ENCODE measurements around the gene PDZD2.

PDZD2 gene

DNA sequence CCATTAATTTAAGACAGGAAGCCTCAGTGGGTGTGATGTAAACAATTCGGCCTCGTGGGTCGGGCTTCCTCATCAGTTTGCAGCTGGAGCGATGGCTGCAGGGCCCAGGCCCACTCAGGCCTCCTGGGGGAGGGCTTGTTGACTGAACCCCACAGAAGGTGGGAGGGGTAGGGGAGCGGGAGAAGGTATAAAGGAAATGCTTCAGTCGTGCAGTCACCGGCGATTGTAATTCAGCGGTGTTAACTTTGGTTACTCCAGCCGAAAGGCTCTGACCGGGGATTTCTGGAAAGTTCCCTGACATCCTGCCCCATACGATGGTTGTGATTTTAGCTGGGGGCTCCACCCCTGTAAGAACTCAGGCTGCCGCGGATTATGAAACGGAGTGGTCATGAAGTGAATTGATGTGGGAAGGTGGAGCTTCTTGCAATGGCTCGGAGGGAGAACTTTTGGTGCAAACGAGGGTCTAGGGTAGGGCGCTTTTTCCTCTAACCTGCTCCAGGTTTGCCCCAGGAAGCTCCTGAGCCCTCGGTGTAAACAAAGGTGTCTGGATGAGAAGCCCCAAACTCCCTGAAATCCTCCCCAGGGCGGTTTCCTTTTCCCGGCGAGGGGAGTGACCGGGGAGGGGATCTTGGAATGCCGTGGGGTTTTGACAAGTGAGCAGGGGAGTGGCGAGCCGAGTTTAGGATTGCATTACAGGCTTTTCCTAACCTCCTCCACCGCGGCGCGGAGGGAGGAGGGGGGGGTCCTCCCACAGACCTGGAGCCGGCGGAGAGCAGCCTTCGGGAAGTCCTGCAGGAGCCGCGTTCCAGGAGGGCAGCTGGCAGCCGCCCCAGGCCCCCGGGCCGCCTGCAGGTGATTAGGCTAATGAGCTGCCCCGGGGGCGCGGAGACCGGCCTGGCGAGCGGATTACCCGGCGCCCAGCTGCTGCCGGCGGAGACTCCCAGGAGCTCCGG lies 215.5 kb downstream of the PDZD2 start:
- no peak for DNase-seq (ENCODE audit: low read depth)
- no peak overlapping the region for H3K4me3 ChIP-seq (ENCODE audit: low read depth, low read length)

DNA sequence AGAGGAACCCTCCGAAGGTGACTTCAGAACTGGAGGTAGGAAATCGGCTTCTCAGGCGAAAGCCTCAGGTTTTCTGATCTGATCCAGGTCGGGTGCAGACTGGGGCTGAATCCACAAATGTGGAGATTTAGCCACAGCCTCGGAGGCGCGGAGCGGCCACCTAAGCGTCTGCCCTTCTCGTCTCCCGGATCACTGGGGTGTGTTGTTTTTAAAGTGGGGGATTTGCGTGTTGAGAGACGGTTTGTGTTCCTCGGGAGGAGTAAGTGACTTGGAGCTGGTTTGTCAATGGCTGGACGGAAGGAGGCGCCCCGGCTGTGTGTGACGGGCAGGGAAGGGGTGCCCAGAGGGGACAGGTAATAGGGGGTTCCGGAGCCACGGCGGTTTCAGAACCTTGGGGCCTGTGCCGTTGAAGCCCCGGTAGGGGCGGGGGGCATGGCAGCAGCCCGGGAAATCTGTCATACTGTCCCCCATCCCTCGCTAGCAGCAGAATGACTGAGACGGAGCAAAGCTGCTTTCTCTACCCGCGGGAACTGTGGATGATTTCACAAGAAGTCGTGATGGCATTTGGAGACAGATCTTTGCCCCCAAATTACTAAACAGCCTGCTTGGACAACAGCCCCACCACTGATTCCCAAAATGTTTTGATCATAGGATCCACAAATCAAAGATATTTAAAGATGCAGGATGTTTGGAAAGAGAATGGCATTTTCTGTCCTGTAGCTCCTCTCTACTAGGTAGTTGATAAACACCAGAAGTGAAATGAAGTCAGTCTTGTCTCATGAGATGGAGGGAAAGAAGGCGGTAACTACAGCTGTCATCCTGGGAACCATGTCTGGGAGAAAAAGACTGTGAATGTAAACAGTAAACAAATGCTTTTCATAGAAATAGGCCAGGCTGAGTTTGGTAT lies 216.5 kb downstream of the PDZD2 start:
- H3K4me3 ChIP-seq (ENCODE audit: low read depth, low read length) = no peak overlapping the region
- no peak for DNase-seq (ENCODE audit: low read depth)
- TF ChIP-seq, protein P1, sequence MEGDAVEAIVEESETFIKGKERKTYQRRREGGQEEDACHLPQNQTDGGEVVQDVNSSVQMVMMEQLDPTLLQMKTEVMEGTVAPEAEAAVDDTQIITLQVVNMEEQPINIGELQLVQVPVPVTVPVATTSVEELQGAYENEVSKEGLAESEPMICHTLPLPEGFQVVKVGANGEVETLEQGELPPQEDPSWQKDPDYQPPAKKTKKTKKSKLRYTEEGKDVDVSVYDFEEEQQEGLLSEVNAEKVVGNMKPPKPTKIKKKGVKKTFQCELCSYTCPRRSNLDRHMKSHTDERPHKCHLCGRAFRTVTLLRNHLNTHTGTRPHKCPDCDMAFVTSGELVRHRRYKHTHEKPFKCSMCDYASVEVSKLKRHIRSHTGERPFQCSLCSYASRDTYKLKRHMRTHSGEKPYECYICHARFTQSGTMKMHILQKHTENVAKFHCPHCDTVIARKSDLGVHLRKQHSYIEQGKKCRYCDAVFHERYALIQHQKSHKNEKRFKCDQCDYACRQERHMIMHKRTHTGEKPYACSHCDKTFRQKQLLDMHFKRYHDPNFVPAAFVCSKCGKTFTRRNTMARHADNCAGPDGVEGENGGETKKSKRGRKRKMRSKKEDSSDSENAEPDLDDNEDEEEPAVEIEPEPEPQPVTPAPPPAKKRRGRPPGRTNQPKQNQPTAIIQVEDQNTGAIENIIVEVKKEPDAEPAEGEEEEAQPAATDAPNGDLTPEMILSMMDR (IDR thresholded peaks at IDR 0.05; ENCODE audit: control insufficient read depth, extremely low read depth, insufficient read depth) = no peak

More for the DNA sequence above, 215.5 kb downstream of the PDZD2 start:
- TF ChIP-seq, protein P1 (IDR thresholded peaks at IDR 0.05; ENCODE audit: control insufficient read depth, extremely low read depth, insufficient read depth) = no peak

DNA sequence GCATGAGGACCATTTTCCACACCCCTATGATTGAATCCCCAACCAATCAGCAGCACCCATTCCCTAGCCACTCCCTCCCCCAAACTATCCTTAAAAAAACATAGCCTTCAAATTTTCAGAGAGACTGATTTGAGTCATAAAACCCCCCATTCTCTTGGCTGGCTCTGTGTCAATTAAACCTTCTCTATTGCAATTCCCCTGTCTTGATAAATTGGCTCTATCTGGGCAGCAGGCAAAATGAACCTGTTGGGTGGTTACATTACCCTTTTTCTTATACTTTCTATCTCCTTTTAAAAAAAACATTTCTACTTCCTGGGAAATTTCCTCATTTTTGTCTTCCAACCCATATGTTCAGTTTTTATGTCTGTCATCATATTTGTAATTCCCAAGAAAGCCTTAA lies 220.2 kb downstream of the PDZD2 start:
- TF ChIP-seq, protein P1 (IDR thresholded peaks at IDR 0.05; ENCODE audit: control insufficient read depth, extremely low read depth, insufficient read depth) = no peak
- no peak overlapping the region for H3K4me3 ChIP-seq (ENCODE audit: low read depth, low read length)
- DNase-seq (ENCODE audit: low read depth) = no peak

DNA sequence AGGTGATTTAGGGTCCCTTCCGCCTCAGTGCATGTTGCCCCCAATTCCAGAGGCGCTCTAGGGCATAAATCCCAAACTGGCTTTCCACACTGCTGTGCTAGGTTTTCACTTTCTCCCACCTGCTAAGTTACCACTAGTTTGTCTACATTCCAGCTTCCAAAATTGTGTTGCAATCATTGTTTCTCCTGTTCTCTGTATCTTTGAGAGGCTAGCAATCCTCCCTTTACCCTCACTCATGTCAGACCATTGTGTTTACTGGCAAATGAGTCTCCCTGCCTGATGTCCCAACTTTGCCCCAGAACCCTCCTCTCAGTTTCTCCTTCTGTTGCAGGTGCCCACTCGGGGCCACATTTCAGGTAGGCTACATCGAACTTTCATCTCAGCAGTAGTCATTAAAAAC lies 221.3 kb downstream of the PDZD2 start:
- DNase-seq (ENCODE audit: low read depth) = no peak
- no peak overlapping the region for H3K4me3 ChIP-seq (ENCODE audit: low read depth, low read length)
- TF ChIP-seq, protein P1 (IDR thresholded peaks at IDR 0.05; ENCODE audit: control insufficient read depth, extremely low read depth, insufficient read depth) = no peak

DNA sequence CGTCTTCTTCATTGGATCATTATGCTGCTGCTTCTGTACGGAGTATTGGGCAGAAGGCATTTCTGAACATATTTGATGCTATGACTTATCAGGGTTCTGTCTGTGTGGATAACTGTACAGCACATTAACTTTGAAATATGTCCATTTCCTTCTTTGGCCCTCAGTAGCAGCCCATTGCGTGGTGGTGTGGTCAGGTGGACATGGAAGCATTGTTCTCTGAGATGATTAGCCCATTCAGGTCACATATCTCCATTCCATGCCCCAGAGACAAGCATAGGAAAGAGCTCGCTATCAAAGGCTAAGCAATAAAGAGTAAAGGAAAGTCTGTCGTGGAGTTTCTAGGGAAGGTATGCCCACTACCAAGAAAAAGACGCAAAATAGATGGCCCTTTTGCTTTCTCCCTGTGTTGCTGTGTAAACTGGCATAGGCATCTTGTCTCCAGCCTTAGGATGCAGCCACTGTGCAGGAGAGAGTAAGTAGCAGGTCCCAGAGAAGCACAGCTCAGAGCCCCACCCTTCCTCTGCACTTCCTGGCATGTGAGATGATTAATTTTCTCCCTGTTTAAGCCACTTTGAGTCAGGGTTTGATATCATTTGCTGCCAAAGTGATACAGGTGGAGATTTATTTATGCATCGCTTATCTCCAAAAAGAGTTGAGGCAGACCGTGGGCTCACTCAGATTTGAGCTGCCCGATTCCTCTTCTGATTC lies 221.9 kb downstream of the PDZD2 start:
- TF ChIP-seq, protein P1 (IDR thresholded peaks at IDR 0.05; ENCODE audit: control insufficient read depth, extremely low read depth, insufficient read depth) = no peak
- no peak overlapping the region for H3K4me3 ChIP-seq (ENCODE audit: low read depth, low read length)
- no peak for DNase-seq (ENCODE audit: low read depth)

DNA sequence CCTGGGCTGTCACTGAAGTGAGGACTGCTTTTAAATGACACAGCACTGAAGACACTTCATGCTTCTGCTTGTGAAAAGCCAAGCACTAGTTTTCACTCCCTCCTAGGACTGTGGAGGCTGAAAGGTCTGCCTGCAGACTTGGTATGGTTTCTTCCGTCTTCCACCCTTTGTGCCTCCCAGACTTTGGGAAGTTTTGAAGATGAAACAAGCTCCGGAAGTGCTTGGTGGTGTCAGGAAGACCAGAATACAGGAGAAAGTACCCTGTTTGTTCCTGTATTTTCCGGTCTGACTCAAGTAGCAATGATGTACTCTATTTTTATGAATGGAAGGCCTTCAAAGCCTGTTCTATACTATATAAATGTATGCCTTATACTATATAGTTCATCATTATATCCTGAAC lies 222.7 kb downstream of the PDZD2 start:
- TF ChIP-seq, protein P1 (IDR thresholded peaks at IDR 0.05; ENCODE audit: control insufficient read depth, extremely low read depth, insufficient read depth) = no peak
- no peak overlapping the region for H3K4me3 ChIP-seq (ENCODE audit: low read depth, low read length)
- no peak for DNase-seq (ENCODE audit: low read depth)
